Neural cell (in vitro differentiated cells): ENCODE data around the gene TPT1. TPM values are rescaled to one million over a fixed set of nuclear protein-coding genes. Genes with fewer than 3 reads are reported as not detected.
"Not testable (repeated sequence)": the region's sequence is repeated elsewhere in the genome, so short reads cannot be mapped to it uniquely, and the experiment has no call there.

Experiments
- H2AFZ ChIP-seq: fragments of 200-600, 300-800 bp; sonication (generic), shearing (Covaris generic); 2 replicates; pipeline ENCODE4 v1.6.0; 2014; ENCODE audit warnings: low read depth, mild to moderate bottlenecking, antibody characterized with exemption, low read length, moderate library complexity
- H3F3A ChIP-seq: fragments of 200-600 bp; shearing (Covaris generic); 2 replicates; pipeline ENCODE4 v1.6.1; 2016; ENCODE audit warnings: mild to moderate bottlenecking, moderate library complexity, mixed read lengths, antibody characterized with exemption, low read length; ENCODE audit not compliant: insufficient read depth, poor library complexity, severe bottlenecking
- H3K27ac ChIP-seq: fragments of 200-600, 300-800 bp; sonication (generic), shearing (Covaris generic); 2 replicates; pipeline ENCODE4 v1.5.1; 2014; ENCODE audit warnings: mild to moderate bottlenecking, low read length, moderate library complexity
- H3K27me3 ChIP-seq: fragments of 300-800, 200-600 bp; sonication (generic), shearing (Covaris generic); 2 replicates; pipeline ENCODE4 v1.6.0; 2014; ENCODE audit warnings: mild to moderate bottlenecking, low read depth, low read length, moderate library complexity; ENCODE audit not compliant: insufficient read depth
- H3K36me3 ChIP-seq: fragments of 300-800, 200-600 bp; sonication (generic), shearing (Covaris generic); 2 replicates; pipeline ENCODE4 v1.5.1; 2014; ENCODE audit warnings: mild to moderate bottlenecking, antibody characterized with exemption, low read length, moderate library complexity; ENCODE audit not compliant: insufficient read depth
- H3K4me2 ChIP-seq: fragments of 300-800, 200-600 bp; sonication (generic), shearing (Covaris generic); 2 replicates; pipeline ENCODE4 v1.6.0; 2014; ENCODE audit warnings: mild to moderate bottlenecking, low read length
- H3K4me3 ChIP-seq: fragments of 300-800, 200-600 bp; sonication (generic), shearing (Covaris generic); 2 replicates; pipeline ENCODE4 v1.5.1; 2014; ENCODE audit warnings: mild to moderate bottlenecking, low read length, moderate library complexity
- H3K79me2 ChIP-seq: fragments of 200-600 bp; shearing (Covaris generic); replicated peaks from 2 replicates; pipeline ENCODE4 v1.6.0; 2014; ENCODE audit warnings: mild to moderate bottlenecking, low read length, moderate library complexity; ENCODE audit not compliant: insufficient read depth
- H3K9ac ChIP-seq: fragments of 300-800, 200-600 bp; sonication (generic), shearing (Covaris generic); 2 replicates; pipeline ENCODE4 v1.6.1; 2016; ENCODE audit warnings: mild to moderate bottlenecking, low read length, mixed read lengths
- H3K9me2 ChIP-seq: fragments of 200-600 bp; shearing (Covaris generic); 2 replicates; pipeline ENCODE4 v1.6.1; 2016; ENCODE audit warnings: mild to moderate bottlenecking, low read length, mixed read lengths; ENCODE audit not compliant: insufficient read depth
- H3K9me3 ChIP-seq: fragments of 200-600, 300-800 bp; sonication (generic), shearing (Covaris generic); 2 replicates; pipeline ENCODE4 v1.6.1; 2016; ENCODE audit warnings: mild to moderate bottlenecking, mixed run types, low read length, moderate library complexity, mixed read lengths
- H4K20me1 ChIP-seq: fragments of 200-600 bp; shearing (Covaris generic); 2 replicates; pipeline ENCODE4 v1.6.1; 2016; ENCODE audit warnings: mild to moderate bottlenecking, mixed run types; ENCODE audit not compliant: insufficient read depth
- EZH2 ChIP-seq: fragments of 200-600, 300-800 bp; shearing (Covaris generic), sonication (generic); IDR thresholded peaks from 2 replicates; pipeline ENCODE4 v1.6.1; 2014; ENCODE audit warnings: antibody characterized with exemption, low read length, borderline replicate concordance, mild to moderate bottlenecking; ENCODE audit not compliant: insufficient read depth, poor library complexity, severe bottlenecking
- MXI1 ChIP-seq: fragments of 450-650 bp; conservative IDR thresholded peaks from 2 replicates; pipeline ENCODE4 v1.6.1; 2014; ENCODE audit warnings: antibody characterized with exemption, mild to moderate bottlenecking; ENCODE audit not compliant: poor library complexity, severe bottlenecking
- POLR2AphosphoS5 ChIP-seq: IDR thresholded peaks from 2 replicates; pipeline ENCODE4 v1.6.1; 2012
- RAD21 ChIP-seq: fragments of 450-650 bp; conservative IDR thresholded peaks from 2 replicates; pipeline ENCODE4 v1.6.1; 2014; ENCODE audit warnings: antibody characterized with exemption, mild to moderate bottlenecking, moderate library complexity
- polyA plus RNA-seq: library from polyadenylated mRNA; depleted of rRNA; stranded (reverse); fragments of >200 nt; gene quantifications from 2 replicates; pipeline ENCODE4 v1.2.3, GENCODE V29; 2014
- TF ChIP-seq, protein P1 (sequence below): fragments of 450-650 bp; IDR thresholded peaks from 2 replicates; pipeline ENCODE4 v1.5.1; 2014; ENCODE audit warnings: antibody characterized with exemption, mild to moderate bottlenecking, moderate library complexity; ENCODE audit not compliant: poor library complexity, severe bottlenecking
- TF ChIP-seq, protein P2 (sequence below): IDR thresholded peaks from 2 replicates; pipeline ENCODE4 v1.6.1; 2012; ENCODE audit warnings: borderline replicate concordance

The TPT1 gene
- polyA plus RNA-seq, 1 donor from 2014 or later = 2,071 TPM

DNA sequence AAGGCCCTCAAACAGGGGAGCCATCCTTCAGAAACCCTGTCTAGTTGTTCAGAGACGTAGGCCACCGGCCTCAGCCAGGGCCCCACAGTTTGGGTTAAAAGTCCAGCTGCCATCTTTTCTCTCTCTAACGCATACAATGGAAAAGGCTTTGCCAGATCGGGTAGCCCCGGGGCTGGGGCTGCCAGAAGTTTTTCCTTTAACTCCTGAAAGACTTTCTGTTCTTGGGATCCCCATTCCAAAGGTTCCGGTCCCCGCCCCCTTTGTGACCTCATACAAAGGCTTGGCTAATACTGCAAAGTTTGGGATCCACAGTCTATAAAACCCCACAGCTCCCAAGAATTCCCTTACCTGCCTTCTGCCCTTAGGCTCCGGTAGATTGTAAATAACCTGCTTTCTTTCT, 39.7 kb upstream of the TPT1 start:
- not testable (repeated sequence) for H4K20me1 ChIP-seq, H3F3A ChIP-seq, H3K4me3 ChIP-seq, H2AFZ ChIP-seq, H3K9me2 ChIP-seq, H3K9me3 ChIP-seq, H3K27me3 ChIP-seq, H3K79me2 ChIP-seq, H3K36me3 ChIP-seq, H3K27ac ChIP-seq, H3K4me2 ChIP-seq, H3K9ac ChIP-seq

DNA sequence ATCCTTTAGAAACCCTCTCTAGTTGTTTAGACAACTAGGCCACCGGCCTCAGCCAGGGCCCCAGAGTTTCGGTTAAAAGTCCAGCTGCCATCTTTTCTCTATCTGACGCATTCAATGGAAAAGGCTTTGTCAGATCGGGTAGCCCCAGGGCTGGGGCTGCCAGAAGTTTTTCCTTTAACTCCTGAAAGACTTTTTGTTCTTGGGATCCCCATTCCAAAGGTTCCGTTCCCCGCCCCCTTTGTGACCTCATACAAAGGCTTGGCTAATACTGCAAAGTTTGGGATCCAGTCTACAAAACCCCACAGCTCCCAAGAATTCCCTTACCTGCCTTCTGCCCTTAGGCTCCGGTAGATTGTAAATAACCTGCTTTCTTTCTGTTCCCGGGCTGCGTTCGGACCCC, 38.5 kb upstream of the TPT1 start:
- H3K79me2 ChIP-seq, H3K4me3 ChIP-seq, H3K27ac ChIP-seq: not testable (repeated sequence)

DNA sequence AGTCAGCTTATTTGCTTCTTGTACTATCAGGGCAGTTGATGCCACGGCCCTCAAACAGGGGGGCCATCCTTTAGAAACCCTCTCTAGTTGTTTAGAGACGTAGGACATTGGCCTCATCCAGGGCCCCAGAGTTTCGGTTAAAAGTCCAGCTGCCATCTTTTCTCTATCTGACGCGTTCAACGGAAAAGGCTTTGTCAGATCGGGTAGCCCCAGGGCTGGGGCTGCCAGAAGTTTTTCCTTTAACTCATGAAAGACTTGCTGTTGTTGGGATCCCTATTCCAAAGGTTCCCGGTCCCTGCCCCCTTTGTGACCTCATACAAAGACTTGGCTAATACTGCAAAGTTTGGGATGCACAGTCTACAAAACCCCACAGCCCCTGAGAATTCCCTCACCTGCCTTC, 37.8 kb upstream of the TPT1 start:
- H3K9me2 ChIP-seq, H3K4me2 ChIP-seq, H2AFZ ChIP-seq, H4K20me1 ChIP-seq, H3K36me3 ChIP-seq, H3K4me3 ChIP-seq, H3K27me3 ChIP-seq, H3K9me3 ChIP-seq, H3K79me2 ChIP-seq, H3K9ac ChIP-seq, H3K27ac ChIP-seq, H3F3A ChIP-seq: not testable (repeated sequence)

More for the DNA sequence above, 38.5 kb upstream of the TPT1 start:
- H3K4me2 ChIP-seq, H3K9me3 ChIP-seq, H3K36me3 ChIP-seq, H3K27me3 ChIP-seq, H2AFZ ChIP-seq, H3K9ac ChIP-seq, H3F3A ChIP-seq, H4K20me1 ChIP-seq, H3K9me2 ChIP-seq: not testable (repeated sequence)

DNA sequence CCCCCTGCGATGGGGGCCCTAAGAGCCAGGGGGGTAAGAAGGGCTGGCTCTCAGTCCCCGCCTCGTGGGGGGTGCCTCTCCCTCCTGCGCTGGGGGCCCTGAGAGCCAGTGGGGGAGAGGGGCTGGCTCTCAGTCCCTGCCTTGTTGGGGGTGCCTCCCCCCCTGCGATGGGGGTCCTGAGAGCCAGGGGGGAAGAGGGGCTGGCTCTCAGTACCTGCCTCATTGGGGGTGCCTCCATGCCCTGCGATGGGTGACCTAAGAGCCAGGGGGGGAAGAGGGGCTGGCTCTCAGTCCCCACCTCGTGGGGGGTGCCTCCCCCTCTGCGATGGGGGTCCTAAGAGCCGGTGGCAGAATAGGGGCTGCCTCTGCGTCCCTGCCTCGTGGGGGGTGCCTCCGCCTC, 36.3 kb upstream of the TPT1 start:
- H3K36me3 ChIP-seq, H3K27ac ChIP-seq: not testable (repeated sequence)

DNA sequence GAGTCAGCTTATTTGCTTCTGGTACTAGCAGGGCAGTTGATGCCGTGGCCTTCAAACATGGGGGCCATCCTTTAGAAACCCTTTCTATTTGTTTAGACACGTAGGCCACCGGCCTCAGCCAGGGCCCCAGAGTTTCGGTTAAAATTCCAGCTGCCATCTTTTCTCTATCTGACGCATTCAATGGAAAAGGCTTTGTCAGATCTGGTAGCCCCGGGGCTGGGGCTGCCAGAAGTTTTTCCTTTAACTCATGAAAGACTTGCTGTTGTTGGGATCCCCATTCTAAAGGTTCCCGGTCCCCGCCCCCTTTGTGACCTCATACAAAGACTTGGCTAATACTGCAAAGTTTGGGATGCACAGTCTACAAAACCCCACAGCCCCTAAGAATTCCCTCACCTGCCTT, 35.7 kb upstream of the TPT1 start:
- not testable (repeated sequence) for H3K4me2 ChIP-seq, H2AFZ ChIP-seq, H3K27me3 ChIP-seq, H3K9me2 ChIP-seq, H3F3A ChIP-seq, H4K20me1 ChIP-seq, H3K4me3 ChIP-seq, H3K27ac ChIP-seq, H3K9me3 ChIP-seq, H3K79me2 ChIP-seq, H3K36me3 ChIP-seq, H3K9ac ChIP-seq

More for the DNA sequence above, 36.3 kb upstream of the TPT1 start:
- not testable (repeated sequence) for H3K9me2 ChIP-seq, H3K9me3 ChIP-seq, H3K27me3 ChIP-seq, H2AFZ ChIP-seq, H3K9ac ChIP-seq, H3K4me3 ChIP-seq, H3F3A ChIP-seq, H3K4me2 ChIP-seq, H4K20me1 ChIP-seq, H3K79me2 ChIP-seq

DNA sequence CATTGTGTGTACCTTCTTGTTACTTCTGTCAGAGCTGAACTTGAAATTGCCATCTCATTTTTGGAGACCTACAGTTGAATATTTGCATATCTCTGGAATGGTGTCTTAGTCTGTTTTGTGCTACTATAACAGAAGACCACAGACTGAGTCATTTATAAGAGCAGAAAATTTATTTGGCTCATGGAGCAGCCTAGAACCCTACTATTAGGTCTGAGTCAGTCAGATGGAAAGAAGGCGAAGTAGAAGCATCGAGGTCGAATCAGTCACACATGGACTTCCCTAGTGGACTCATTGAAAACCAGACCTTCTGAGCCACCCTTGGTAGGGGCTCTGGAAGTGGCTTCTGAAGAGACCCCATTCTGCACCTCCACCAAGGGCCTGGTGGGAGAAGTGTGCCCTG, 33.9 kb upstream of the TPT1 start:
- Histone ChIP-seq H3K4me2 (no peak overlapping the region), H4K20me1 (no peaks in the 10 kb centered on the region)
- TF ChIP-seq POLR2AphosphoS5 (no peak), MXI1 (no peak), RAD21 (no peak), EZH2 (no peak)
- TF ChIP-seq, protein P1, sequence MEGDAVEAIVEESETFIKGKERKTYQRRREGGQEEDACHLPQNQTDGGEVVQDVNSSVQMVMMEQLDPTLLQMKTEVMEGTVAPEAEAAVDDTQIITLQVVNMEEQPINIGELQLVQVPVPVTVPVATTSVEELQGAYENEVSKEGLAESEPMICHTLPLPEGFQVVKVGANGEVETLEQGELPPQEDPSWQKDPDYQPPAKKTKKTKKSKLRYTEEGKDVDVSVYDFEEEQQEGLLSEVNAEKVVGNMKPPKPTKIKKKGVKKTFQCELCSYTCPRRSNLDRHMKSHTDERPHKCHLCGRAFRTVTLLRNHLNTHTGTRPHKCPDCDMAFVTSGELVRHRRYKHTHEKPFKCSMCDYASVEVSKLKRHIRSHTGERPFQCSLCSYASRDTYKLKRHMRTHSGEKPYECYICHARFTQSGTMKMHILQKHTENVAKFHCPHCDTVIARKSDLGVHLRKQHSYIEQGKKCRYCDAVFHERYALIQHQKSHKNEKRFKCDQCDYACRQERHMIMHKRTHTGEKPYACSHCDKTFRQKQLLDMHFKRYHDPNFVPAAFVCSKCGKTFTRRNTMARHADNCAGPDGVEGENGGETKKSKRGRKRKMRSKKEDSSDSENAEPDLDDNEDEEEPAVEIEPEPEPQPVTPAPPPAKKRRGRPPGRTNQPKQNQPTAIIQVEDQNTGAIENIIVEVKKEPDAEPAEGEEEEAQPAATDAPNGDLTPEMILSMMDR = no peak
- TF ChIP-seq, protein P2, sequence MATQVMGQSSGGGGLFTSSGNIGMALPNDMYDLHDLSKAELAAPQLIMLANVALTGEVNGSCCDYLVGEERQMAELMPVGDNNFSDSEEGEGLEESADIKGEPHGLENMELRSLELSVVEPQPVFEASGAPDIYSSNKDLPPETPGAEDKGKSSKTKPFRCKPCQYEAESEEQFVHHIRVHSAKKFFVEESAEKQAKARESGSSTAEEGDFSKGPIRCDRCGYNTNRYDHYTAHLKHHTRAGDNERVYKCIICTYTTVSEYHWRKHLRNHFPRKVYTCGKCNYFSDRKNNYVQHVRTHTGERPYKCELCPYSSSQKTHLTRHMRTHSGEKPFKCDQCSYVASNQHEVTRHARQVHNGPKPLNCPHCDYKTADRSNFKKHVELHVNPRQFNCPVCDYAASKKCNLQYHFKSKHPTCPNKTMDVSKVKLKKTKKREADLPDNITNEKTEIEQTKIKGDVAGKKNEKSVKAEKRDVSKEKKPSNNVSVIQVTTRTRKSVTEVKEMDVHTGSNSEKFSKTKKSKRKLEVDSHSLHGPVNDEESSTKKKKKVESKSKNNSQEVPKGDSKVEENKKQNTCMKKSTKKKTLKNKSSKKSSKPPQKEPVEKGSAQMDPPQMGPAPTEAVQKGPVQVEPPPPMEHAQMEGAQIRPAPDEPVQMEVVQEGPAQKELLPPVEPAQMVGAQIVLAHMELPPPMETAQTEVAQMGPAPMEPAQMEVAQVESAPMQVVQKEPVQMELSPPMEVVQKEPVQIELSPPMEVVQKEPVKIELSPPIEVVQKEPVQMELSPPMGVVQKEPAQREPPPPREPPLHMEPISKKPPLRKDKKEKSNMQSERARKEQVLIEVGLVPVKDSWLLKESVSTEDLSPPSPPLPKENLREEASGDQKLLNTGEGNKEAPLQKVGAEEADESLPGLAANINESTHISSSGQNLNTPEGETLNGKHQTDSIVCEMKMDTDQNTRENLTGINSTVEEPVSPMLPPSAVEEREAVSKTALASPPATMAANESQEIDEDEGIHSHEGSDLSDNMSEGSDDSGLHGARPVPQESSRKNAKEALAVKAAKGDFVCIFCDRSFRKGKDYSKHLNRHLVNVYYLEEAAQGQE = no peak

More for the DNA sequence above, 33.9 kb upstream of the TPT1 start:
- no peak overlapping the region for H3K9ac ChIP-seq
- no peak overlapping the region for H2AFZ ChIP-seq
- no peaks in the 10 kb centered on the region for H3K79me2 ChIP-seq
- no peaks in the 10 kb centered on the region for H3K36me3 ChIP-seq
- no peak overlapping the region for H3K4me3 ChIP-seq
- no peaks in the 10 kb centered on the region for H3K27me3 ChIP-seq
- H3K27ac ChIP-seq = no peak overlapping the region
- H3F3A ChIP-seq = no peaks in the 10 kb centered on the region
- no peaks in the 10 kb centered on the region for H3K9me2 ChIP-seq
- H3K9me3 ChIP-seq = no peaks in the 10 kb centered on the region
